PC-9 (cell line): ENCODE data around the gene TMEM178A. TPM values are rescaled to one million over a fixed set of nuclear protein-coding genes. Genes with fewer than 3 reads are reported as not detected.

Experiments used
- BruUV-seq: library from RNA; stranded (reverse); fragments of 400-500 nt; replicated peaks from 2 replicates; lab custom pipeline; 2021; lab: Mats Ljungman, UMichigan
- CTCF ChIA-PET: fragments of 300-600 bp; sonication (Branson Sonifier 250); formaldehyde crosslinking; loops from one replicate; lab custom pipeline; 2022; ENCODE audit warnings: antibody characterized with exemption; lab: Charles Lee
- POLR2A ChIA-PET: fragments of 300-600 bp; sonication (Branson Sonifier 250); formaldehyde crosslinking; loops from one replicate; lab custom pipeline; 2022; ENCODE audit warnings: antibody characterized with exemption; ENCODE audit not compliant: unreplicated experiment; lab: Charles Lee
- DNase-seq, 2 experiments: peaks; one replicate each; pipeline versions ENCODE4 v3.0.0 to v3.0.0-alpha.2; 2015 to 2022; ENCODE audit warnings: mixed read lengths in 1 of 2
- H2AFZ ChIP-seq: fragments of 200-600 bp; sonication (generic); 2 replicates; pipeline ENCODE4 v1.8.1; 2017; ENCODE audit warnings: antibody characterized with exemption
- H3F3A ChIP-seq: fragments of 200-600 bp; sonication (generic); 2 replicates; pipeline ENCODE4 v1.8.1; 2017; ENCODE audit warnings: antibody characterized with exemption, mild to moderate bottlenecking, low read depth; ENCODE audit not compliant: insufficient read depth
- H3K27ac ChIP-seq: fragments of 200-600 bp; sonication (generic); 2 replicates; pipeline ENCODE4 v1.6.1; 2016; ENCODE audit warnings: mixed run types
- H3K27me3 ChIP-seq: fragments of 200-600 bp; sonication (generic); 2 replicates; pipeline ENCODE4 v1.6.1; 2016; ENCODE audit warnings: low read depth, mixed run types; ENCODE audit not compliant: insufficient read depth
- H3K36me3 ChIP-seq: fragments of 200-600 bp; sonication (generic); 2 replicates; pipeline ENCODE4 v1.6.1; 2016; ENCODE audit warnings: low read depth, mixed run types
- H3K4me1 ChIP-seq: fragments of 200-600 bp; sonication (generic); replicated peaks from 2 replicates; pipeline ENCODE4 v1.6.1; 2016; ENCODE audit warnings: mixed run types; ENCODE audit not compliant: insufficient read depth
- H3K4me2 ChIP-seq: fragments of 200-600 bp; sonication (generic); 2 replicates; pipeline ENCODE4 v1.6.1; 2017; ENCODE audit warnings: mixed run types
- H3K4me3 ChIP-seq: fragments of 200-600 bp; sonication (generic); 2 replicates; pipeline ENCODE4 v1.6.1; 2016; ENCODE audit warnings: mixed run types
- H3K79me2 ChIP-seq: fragments of 200-600 bp; sonication (generic); 2 replicates; pipeline ENCODE4 v1.6.1; 2017; ENCODE audit warnings: low read depth, mixed run types
- H3K9me2 ChIP-seq: fragments of 200-600 bp; sonication (generic); 2 replicates; pipeline ENCODE4 v1.8.1; 2017; ENCODE audit warnings: mild to moderate bottlenecking; ENCODE audit not compliant: insufficient read depth
- H3K9me3 ChIP-seq: fragments of 200-600 bp; sonication (generic); 2 replicates; pipeline ENCODE4 v1.8.1; 2016; ENCODE audit warnings: low read depth; ENCODE audit not compliant: insufficient read depth
- H4K20me1 ChIP-seq: fragments of 200-600 bp; sonication (generic); 2 replicates; pipeline ENCODE4 v1.8.1; 2017; ENCODE audit not compliant: insufficient read depth
- CTCF ChIP-seq: fragments of 200-600 bp; sonication (generic); conservative IDR thresholded peaks from 2 replicates; pipeline ENCODE4 v1.6.1; 2017; ENCODE audit warnings: mixed run types, antibody characterized with exemption, mild to moderate bottlenecking, moderate library complexity
- EZH2 ChIP-seq: fragments of 200-600 bp; sonication (generic); IDR thresholded peaks from 2 replicates; pipeline ENCODE4 v1.8.0; 2017; ENCODE audit warnings: antibody characterized with exemption, low read depth
- intact Hi-C: fragments of 100-400 bp; cut with micrococcal nuclease; formaldehyde crosslinking; loops from one replicate; pipeline ENCODE4 v1.10.0; 2022; ENCODE audit not compliant: unreplicated experiment
- total RNA-seq: library from RNA; stranded (reverse); gene quantifications from 2 replicates; pipeline ENCODE4 v1.2.3, GENCODE V29; 2021

The TMEM178A gene
- total RNA-seq, 1 experiment from 2014 or later, result 2.8 TPM

DNA sequence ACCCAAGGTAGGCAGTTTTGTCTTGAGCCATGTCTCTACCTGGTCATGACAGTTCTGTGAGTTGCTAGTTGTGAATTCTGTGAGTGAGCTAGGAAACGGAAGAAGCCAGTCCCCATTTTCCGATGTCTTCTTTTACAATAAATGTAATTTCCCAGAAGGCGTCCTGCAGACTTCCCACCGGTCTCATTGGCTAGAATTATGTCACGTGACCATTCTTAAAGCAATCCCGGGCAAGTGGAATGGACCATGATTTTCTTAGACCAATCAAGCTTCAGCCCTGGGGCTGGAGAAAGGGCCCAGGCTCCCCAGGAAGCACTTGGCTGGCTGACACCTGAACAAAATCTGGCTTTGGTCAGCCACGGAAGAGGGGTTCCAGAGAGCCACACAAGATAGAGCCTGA lies 10.6 kb downstream of the TMEM178A start:
- no peaks in the 10 kb centered on the region for H3K9me2 ChIP-seq
- no peaks in the 10 kb centered on the region for H3K36me3 ChIP-seq
- H3K27ac ChIP-seq, result no peak overlapping the region
- no peak overlapping the region for H3K4me3 ChIP-seq
- no peaks in the 10 kb centered on the region for H3K79me2 ChIP-seq
- H3K4me2 ChIP-seq, result no peak overlapping the region
- POLR2A ChIA-PET, result no interaction called here
- no peaks in the 10 kb centered on the region for H4K20me1 ChIP-seq
- H3F3A ChIP-seq, result no peaks in the 10 kb centered on the region
- intact Hi-C loops, result no loop called here
- TF ChIP-seq CTCF, result no peak
- H3K27me3 ChIP-seq, result no peaks in the 10 kb centered on the region
- BruUV-seq, result no TSS peak
- no peak overlapping the region for H2AFZ ChIP-seq
- DNase-seq, result no peak
- CTCF ChIA-PET, result no interaction called here
- no peaks in the 10 kb centered on the region for H3K9me3 ChIP-seq
- no peaks in the 10 kb centered on the region for H3K4me1 ChIP-seq

GRCh38 chr2:39678170-39678569 lies 12.5 kb downstream of the TMEM178A start:
- TF ChIP-seq CTCF, result no peak
- TF ChIP-seq EZH2, result no peak
- CTCF ChIA-PET, result no interaction called here
- no peak overlapping the region for H3K27ac ChIP-seq

DNA sequence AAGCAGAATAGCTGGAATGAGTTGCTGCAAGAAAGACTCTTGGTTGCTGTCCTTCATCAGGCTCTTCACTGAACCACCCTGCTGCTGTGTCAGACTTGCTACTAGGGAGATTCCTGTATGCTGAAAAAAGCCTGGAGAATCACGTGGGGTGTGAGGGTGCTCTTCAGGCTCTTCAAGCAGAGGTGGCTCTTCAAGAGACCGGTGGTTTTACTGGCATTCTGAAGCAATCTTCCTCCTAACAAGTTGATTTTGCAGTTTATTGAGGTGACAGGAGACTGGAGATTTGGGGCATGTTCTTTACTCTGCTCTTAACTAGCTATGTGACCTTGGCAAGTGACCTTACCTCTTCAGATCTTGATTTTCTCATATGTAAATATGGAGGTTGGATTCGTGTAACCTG lies 14.1 kb downstream of the TMEM178A start:
- intact Hi-C loops, result no loop called here
- no peaks in the 10 kb centered on the region for H3F3A ChIP-seq
- no peak overlapping the region for H3K4me2 ChIP-seq
- no peaks in the 10 kb centered on the region for H4K20me1 ChIP-seq
- no peaks in the 10 kb centered on the region for H3K9me3 ChIP-seq
- TF ChIP-seq CTCF, result no peak
- no peak for TF ChIP-seq EZH2
- H3K36me3 ChIP-seq, result no peaks in the 10 kb centered on the region
- no peaks in the 10 kb centered on the region for H3K4me1 ChIP-seq
- no peak overlapping the region for H3K27ac ChIP-seq
- H3K4me3 ChIP-seq, result no peak overlapping the region
- DNase-seq, result no peak
- CTCF ChIA-PET, result no interaction called here
- POLR2A ChIA-PET, result no interaction called here
- H3K27me3 ChIP-seq, result no peaks in the 10 kb centered on the region
- no TSS peak for BruUV-seq
- H3K9me2 ChIP-seq, result no peaks in the 10 kb centered on the region
- H3K79me2 ChIP-seq, result no peaks in the 10 kb centered on the region
- no peak overlapping the region for H2AFZ ChIP-seq

More at GRCh38 chr2:39678170-39678569, 12.5 kb downstream of the TMEM178A start:
- Histone ChIP-seq H3K79me2 (no peaks in the 10 kb centered on the region), H3K4me2 (no peak overlapping the region), H3K36me3 (no peaks in the 10 kb centered on the region), H3K9me3 (no peaks in the 10 kb centered on the region), H3K4me3 (no peak overlapping the region), H3F3A (no peaks in the 10 kb centered on the region), H4K20me1 (no peaks in the 10 kb centered on the region), H2AFZ (no peak overlapping the region), H3K4me1 (no peaks in the 10 kb centered on the region), H3K9me2 (no peaks in the 10 kb centered on the region), H3K27me3 (no peaks in the 10 kb centered on the region)
- POLR2A ChIA-PET, result no interaction called here
- intact Hi-C loops, result no loop called here
- no TSS peak for BruUV-seq
- DNase-seq, result no peak
